DOHH2 (cell line): Measurements from ENCODE around the gene NPM3.

Source experiments
- CTCF ChIP-seq: fragments of 200-600 bp; sonication (generic); IDR thresholded peaks from one replicate; pipeline ENCODE4 v1.5.1; 2014; ENCODE audit warnings: antibody characterized with exemption, mild to moderate bottlenecking, low read depth, low read length; ENCODE audit not compliant: poor library complexity, severe bottlenecking
- EZH2phosphoT487 ChIP-seq: fragments of 200-600 bp; sonication (generic); IDR thresholded peaks from 2 replicates; pipeline ENCODE4 v1.6.1; 2017; ENCODE audit warnings: borderline replicate concordance, mild to moderate bottlenecking, antibody characterized with exemption, low read length, moderate library complexity, mixed read lengths

- TF ChIP-seq CTCF: no peak
- TF ChIP-seq EZH2phosphoT487: no peak
Observed at GRCh38 chr10:101741938-101742337, 41.3 kb downstream of the NPM3 start.
